ENCODE measurements around the gene TIMP3. TPM values are rescaled to one million over a fixed set of nuclear protein-coding genes. Genes with fewer than 3 reads are reported as not detected.
"Not testable (repeated sequence)": the region's sequence is repeated elsewhere in the genome, so short reads cannot be mapped to it uniquely, and the experiment has no call there.

Gene TIMP3
- total RNA-seq: 100 to 1,000 TPM; 148 to 295 (median 170) TPM

DNA sequence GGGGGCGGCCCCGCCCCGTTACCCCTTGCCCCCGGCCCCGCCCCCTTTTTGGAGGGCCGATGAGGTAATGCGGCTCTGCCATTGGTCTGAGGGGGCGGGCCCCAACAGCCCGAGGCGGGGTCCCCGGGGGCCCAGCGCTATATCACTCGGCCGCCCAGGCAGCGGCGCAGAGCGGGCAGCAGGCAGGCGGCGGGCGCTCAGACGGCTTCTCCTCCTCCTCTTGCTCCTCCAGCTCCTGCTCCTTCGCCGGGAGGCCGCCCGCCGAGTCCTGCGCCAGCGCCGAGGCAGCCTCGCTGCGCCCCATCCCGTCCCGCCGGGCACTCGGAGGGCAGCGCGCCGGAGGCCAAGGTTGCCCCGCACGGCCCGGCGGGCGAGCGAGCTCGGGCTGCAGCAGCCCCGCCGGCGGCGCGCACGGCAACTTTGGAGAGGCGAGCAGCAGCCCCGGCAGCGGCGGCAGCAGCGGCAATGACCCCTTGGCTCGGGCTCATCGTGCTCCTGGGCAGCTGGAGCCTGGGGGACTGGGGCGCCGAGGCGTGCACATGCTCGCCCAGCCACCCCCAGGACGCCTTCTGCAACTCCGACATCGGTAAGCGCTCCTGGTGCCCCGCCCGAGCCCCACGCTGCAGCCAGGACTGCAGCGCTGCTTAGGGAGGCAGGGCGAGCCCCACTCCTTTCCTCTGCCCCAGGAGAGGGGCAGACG, at the start of gene TIMP3:
Gene TIMP3 (plus strand): TSS at position 169 of the 700 bp plus-strand sequence. CDS start 297 bp downstream, at position 466.
- Histone ChIP-seq H3K27ac (peak within 1 kb of the TSS; percentile 91), H3K27me3 (no peaks in the 10 kb centered on the region), H3K36me3 (no peaks in the 10 kb centered on the region), H3K4me1 (peaks cover 47% of the 10 kb centered on the region), H3K9me3 (no peaks in the 10 kb centered on the region), H3K4me3 (peak within 1 kb of the TSS; percentile 80)
- DNase-seq (ENCODE audit: low spot score in 2 of 2): peak; percentile 92
- TF ChIP-seq POLR2AphosphoS5 (IDR thresholded peaks at IDR 0.05) (peak; percentile 60 to 85 (median 85)), POLR2A (IDR thresholded peaks at IDR 0.05) (peak; percentile 79 to 98)
- TF ChIP-seq, protein P1, sequence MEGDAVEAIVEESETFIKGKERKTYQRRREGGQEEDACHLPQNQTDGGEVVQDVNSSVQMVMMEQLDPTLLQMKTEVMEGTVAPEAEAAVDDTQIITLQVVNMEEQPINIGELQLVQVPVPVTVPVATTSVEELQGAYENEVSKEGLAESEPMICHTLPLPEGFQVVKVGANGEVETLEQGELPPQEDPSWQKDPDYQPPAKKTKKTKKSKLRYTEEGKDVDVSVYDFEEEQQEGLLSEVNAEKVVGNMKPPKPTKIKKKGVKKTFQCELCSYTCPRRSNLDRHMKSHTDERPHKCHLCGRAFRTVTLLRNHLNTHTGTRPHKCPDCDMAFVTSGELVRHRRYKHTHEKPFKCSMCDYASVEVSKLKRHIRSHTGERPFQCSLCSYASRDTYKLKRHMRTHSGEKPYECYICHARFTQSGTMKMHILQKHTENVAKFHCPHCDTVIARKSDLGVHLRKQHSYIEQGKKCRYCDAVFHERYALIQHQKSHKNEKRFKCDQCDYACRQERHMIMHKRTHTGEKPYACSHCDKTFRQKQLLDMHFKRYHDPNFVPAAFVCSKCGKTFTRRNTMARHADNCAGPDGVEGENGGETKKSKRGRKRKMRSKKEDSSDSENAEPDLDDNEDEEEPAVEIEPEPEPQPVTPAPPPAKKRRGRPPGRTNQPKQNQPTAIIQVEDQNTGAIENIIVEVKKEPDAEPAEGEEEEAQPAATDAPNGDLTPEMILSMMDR (IDR thresholded peaks at IDR 0.05): no peak
- WGBS: 0% methylated on average over 19 of the region's 72 CpGs

DNA sequence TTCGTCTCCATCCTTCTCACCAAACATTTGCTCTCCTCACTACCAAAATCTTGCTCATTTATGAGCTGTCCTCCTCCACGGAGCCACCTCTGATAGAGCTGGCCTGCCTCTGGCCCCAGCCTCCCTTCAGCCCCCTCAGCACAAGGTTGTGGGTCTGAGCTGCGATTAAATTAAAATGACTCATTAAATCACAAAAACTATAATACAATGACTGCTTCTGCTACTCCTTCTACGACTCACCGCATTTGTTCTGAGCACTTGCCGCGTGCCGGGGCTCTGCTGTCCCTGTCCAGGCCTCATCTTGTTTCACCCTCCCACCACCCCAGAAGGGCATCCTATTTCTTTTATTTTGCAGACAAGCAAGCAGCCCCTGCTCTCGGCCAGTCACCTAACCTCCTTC, 49.2 kb upstream of the TIMP3 start:
- H3K4me1 ChIP-seq: peaks cover 5% of the 10 kb centered on the region
- no peak overlapping the region for H3K27ac ChIP-seq
- no peak for DNase-seq (ENCODE audit: low spot score in 2 of 2)
- WGBS: 85% methylated on average over 9 of the region's 9 CpGs
- no peaks in the 10 kb centered on the region for H3K36me3 ChIP-seq
- no peak overlapping the region for H3K4me3 ChIP-seq
- TF ChIP-seq POLR2A (IDR thresholded peaks at IDR 0.05): no peak
- no peaks in the 10 kb centered on the region for H3K9me3 ChIP-seq
- H3K27me3 ChIP-seq: no peaks in the 10 kb centered on the region

DNA sequence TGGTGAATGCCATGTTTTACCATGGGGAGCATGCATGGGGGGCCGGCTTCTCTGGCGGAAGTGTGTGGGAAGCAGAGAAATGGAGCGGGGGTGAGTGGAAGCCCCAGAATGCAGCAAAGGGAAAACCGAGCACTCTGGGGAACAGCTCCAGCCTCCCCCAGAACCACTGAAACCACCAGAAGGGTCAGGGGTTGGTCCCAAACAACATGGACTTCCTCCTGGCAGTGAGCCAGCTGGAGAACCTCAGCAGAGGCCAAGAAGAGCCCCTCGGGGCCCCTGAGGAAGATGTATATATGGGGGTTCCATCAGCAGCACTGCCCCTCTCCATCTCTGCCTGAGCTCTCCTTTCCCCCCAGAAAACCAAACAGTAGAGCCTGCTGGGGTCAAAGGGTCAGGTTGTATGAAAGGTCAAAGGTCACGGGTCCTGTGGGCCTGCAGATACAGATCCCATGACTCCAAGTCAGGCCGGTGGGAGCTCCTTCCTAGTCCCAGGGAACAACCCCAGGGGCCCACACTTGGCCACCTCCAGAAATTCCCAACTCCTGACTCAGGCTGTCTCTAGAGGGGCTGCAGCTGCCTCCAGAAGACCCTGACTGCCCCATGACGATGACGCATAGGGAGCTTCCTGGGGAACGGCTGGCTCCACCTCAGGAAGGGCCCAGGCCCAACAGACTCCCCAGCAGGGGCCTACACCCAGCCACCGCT, 48.5 kb upstream of the TIMP3 start:
- no peak for DNase-seq (ENCODE audit: low spot score in 2 of 2)
- H3K36me3 ChIP-seq: no peaks in the 10 kb centered on the region
- H3K27ac ChIP-seq: no peak overlapping the region
- no peaks in the 10 kb centered on the region for H3K9me3 ChIP-seq
- WGBS: 83% methylated on average over 11 of the region's 11 CpGs
- H3K4me3 ChIP-seq: no peak overlapping the region
- H3K27me3 ChIP-seq: no peaks in the 10 kb centered on the region
- TF ChIP-seq POLR2AphosphoS5 (IDR thresholded peaks at IDR 0.05) (no peak), EP300 (IDR thresholded peaks at IDR 0.05) (no peak), POLR2A (IDR thresholded peaks at IDR 0.05) (no peak)
- TF ChIP-seq, protein P1 (IDR thresholded peaks at IDR 0.05): no peak
- H3K4me1 ChIP-seq: peaks cover 5% of the 10 kb centered on the region

DNA sequence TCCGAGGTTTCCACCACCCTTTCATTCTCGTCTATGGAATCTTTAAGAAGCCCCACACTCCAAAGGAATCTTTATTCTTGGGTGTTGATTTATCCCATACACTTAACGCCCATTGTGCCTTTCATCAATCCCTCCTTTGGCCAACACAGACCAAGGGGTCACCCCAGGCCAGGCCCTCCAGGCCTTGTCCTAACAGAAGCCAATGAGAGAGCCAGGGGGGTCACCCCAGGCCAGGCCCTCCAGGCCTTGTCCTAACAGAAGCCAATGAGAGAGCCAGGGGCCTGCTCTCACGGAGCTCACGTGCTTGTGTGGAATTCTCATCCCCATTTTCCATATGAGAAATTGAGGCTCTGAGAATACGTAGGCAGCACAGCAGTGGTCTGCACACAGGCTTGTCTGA, 47.9 kb upstream of the TIMP3 start:
- no peaks in the 10 kb centered on the region for H3K9me3 ChIP-seq
- no peak overlapping the region for H3K4me3 ChIP-seq
- H3K27ac ChIP-seq: peak overlapping the region; percentile 48
- H3K4me1 ChIP-seq: peaks cover 5% of the 10 kb centered on the region
- whole genome bisulfite sequencing: 97% methylated on average over 6 of the region's 6 CpGs
- no peaks in the 10 kb centered on the region for H3K36me3 ChIP-seq
- DNase-seq (ENCODE audit: low spot score in 2 of 2): no peak
- H3K27me3 ChIP-seq: no peaks in the 10 kb centered on the region
- TF ChIP-seq, protein P1 (IDR thresholded peaks at IDR 0.05): no peak
- no peak for TF ChIP-seq POLR2AphosphoS5 (IDR thresholded peaks at IDR 0.05)

DNA sequence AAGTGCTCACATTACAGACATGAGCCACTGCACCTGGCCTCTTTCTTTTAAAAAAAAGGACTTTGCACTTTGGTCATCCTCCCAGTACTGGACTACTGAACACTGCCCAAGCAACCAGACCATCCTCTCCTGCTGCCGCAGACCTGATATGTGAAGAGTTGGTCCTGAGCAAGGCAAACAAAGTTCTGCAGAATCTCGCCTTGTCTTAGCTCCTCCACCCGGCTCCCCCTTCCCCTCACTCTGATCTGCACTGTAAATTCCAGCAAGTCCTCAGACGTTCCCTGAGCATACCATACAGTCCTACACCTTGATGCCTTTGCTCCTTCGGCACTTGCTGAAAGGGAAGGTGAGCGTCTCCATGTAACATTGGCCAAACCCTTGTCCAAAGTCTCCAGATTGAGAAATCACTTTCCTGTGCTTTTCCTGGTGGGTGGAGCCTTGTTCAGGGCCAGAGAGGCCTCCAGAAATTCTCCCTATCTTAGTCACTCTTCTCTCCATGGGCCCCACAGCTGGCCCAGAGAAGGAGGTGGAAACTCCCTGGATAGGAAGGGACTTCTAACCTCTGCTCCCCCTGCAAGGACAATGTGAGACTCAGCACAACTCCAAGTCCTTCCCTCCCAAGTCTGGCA, 47.0 kb upstream of the TIMP3 start:
- Histone ChIP-seq H3K4me3 (no peak overlapping the region), H3K27ac (no peak overlapping the region)
- 66% methylated on average over 6 of the region's 6 CpGs for WGBS

DNA sequence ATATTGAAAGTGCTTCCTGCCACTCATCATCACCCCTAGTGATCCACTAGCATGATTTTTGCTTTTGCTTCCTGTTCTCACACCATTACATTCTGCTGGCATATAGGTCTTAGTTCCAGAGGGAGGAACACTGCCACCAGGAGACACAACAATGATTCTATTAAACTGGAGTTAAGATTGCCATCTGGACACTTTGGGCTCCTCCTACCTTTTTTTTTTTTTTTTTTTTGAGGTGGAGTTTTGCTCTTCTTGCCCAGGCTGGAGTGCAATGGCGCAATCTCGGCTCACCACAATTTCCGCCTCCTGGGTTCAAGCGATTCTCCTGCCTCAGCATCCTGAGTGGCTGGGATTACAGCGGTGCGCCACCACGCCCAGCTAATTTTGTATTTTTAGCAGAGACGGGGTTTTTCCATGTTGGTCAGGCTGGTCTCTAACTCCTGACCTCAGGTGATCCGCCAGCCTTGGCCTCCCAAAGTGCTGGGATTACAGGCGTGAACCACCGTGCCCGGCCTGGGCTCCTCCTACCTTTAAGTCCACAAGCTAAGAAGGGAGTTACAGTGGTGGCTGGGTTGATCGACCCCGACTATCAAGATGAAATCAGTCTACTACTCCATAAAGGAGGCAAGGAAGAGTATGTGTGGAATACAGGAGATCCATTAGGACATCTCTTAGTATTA, 44.3 kb upstream of the TIMP3 start:
- not testable (repeated sequence) for H3K9me3 ChIP-seq; H3K4me1 ChIP-seq; H3K27ac ChIP-seq; H3K27me3 ChIP-seq; H3K4me3 ChIP-seq; H3K36me3 ChIP-seq; DNase-seq (ENCODE audit: low spot score in 2 of 2)
- WGBS: 97% methylated on average over 14 of the region's 14 CpGs

More for the DNA sequence above, 47.0 kb upstream of the TIMP3 start:
- TF ChIP-seq EP300 (IDR thresholded peaks at IDR 0.05) (no peak), POLR2AphosphoS5 (IDR thresholded peaks at IDR 0.05) (no peak), POLR2A (IDR thresholded peaks at IDR 0.05) (no peak)
- TF ChIP-seq, protein P1 (IDR thresholded peaks at IDR 0.05): no peak
- H3K4me1 ChIP-seq: peaks cover 5% of the 10 kb centered on the region
- no peaks in the 10 kb centered on the region for H3K9me3 ChIP-seq
- H3K36me3 ChIP-seq: no peaks in the 10 kb centered on the region
- DNase-seq (ENCODE audit: low spot score in 2 of 2): no peak
- no peaks in the 10 kb centered on the region for H3K27me3 ChIP-seq
